ENCODE measurements around the gene ECEL1. TPM values are rescaled to one million over a fixed set of nuclear protein-coding genes. Genes with fewer than 3 reads are reported as not detected.
"Not testable (repeated sequence)": the region's sequence is repeated elsewhere in the genome, so short reads cannot be mapped to it uniquely, and the experiment has no call there.

The ECEL1 gene
- total RNA-seq, 1 donor from 2014 or later, result 14.9 TPM

DNA sequence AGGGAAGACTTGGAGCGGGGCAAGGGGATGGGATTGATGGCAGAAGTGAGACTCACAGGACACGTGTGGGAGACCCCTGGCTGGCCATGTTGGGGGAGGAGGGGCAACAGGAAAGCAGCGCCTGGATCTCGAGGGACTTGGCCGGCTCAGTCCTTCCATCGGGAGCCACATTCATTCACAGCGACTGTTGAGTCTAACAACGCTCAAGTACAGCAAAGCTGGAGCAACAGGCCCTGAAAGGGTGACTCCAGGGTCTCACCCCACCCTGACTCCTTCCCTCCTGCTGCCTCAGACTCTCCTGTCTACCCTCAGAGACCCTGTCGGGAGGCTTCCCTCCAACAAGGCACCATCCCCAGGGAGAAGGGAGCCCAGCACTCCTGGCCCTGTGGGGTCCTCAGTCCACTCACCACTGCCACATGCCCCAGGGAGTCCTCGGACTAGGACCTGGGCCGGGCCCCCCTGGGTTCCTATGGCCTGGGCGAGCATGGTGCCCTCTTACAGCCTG, 46.4 kb downstream of the ECEL1 start:
- H3K4me1 ChIP-seq, result no peaks in the 10 kb centered on the region
- H3K4me3 ChIP-seq, result no peak overlapping the region
- intact Hi-C loops (cut with DNase I), result loop anchor here (5.0 kb wide), 1 partner anchor 534 kb away; no protein-coding TSS in a partner anchor
- H3K27me3 ChIP-seq, result no peaks in the 10 kb centered on the region
- no peaks in the 10 kb centered on the region for H3K9me3 ChIP-seq
- H3K27ac ChIP-seq, result no peak overlapping the region
- TF ChIP-seq, protein P1, sequence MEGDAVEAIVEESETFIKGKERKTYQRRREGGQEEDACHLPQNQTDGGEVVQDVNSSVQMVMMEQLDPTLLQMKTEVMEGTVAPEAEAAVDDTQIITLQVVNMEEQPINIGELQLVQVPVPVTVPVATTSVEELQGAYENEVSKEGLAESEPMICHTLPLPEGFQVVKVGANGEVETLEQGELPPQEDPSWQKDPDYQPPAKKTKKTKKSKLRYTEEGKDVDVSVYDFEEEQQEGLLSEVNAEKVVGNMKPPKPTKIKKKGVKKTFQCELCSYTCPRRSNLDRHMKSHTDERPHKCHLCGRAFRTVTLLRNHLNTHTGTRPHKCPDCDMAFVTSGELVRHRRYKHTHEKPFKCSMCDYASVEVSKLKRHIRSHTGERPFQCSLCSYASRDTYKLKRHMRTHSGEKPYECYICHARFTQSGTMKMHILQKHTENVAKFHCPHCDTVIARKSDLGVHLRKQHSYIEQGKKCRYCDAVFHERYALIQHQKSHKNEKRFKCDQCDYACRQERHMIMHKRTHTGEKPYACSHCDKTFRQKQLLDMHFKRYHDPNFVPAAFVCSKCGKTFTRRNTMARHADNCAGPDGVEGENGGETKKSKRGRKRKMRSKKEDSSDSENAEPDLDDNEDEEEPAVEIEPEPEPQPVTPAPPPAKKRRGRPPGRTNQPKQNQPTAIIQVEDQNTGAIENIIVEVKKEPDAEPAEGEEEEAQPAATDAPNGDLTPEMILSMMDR (IDR thresholded peaks at IDR 0.05), result no peak
- no peaks in the 10 kb centered on the region for H3K36me3 ChIP-seq
- DNase-seq (ENCODE audit: low spot score in 2 of 2), result no peak

DNA sequence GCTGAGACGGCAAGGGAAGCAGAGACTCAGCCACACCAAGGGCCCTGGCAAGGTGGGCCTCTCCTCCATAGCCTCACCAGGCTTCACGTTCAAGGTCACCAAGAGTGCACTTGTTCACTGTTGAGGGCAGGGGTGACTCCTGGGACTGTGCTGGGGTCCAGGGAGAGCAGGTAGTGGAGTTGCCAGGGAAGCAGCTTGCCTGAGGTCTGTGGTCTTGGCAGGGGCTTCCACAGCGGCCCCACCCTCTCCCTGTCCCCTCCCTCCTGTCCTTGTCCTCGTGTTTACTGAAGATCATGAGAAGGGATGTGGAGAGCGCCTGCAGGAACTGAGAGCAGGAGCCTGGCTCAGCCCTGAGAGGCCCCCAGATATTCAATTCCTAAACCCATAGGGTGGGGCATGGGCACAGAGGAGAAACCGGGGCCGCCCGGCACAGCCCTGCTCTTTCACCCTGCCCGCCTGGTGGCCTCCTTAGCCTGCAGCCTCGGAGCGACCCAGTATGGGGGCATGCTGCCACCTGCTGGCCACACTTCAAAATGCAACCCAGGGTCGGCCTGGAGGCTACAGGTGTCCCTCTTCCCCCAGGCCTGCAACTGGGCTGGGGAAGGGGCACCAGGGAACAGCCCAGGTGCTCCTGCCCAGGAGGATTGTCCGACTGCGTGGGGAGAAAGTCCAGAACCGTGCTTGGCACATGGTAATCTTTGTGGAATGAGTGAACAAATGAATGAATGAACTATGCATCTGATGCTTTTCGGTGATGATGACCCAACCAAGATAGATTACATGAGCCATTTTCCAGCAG, 47.2 kb downstream of the ECEL1 start:
- H3K27me3 ChIP-seq, H3K4me3 ChIP-seq, H3K4me1 ChIP-seq, H3K36me3 ChIP-seq, H3K27ac ChIP-seq, H3K9me3 ChIP-seq: not testable (repeated sequence)
- peak in 1 of 2 donors; percentile 86 for DNase-seq (ENCODE audit: low spot score in 2 of 2)
- intact Hi-C loops (cut with DNase I), result loop anchor here (5.0 kb wide), 1 partner anchor 533 kb away; no protein-coding TSS in a partner anchor
- TF ChIP-seq, protein P1 (IDR thresholded peaks at IDR 0.05), result peak; percentile 71 to 88 (median 86)

DNA sequence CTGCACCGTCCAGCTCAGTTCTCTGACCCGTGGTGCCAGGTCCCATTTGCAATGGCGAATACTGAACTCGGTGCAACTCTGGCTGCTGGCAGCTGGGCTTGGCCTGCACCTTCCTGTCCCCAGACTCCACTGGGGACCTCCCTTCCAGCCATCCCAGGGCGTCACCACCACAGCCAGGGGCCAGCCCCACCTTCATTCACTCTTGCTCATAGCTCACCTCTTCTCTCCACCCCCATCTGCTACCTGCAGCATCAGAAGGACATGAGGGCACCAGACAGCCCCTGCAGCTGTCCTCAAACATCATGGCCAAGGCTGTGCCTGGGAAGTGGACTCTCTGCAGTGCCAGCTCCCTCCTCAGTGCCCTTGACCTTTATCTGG, 47.9 kb downstream of the ECEL1 start:
- Histone ChIP-seq H3K27me3 (no peaks in the 10 kb centered on the region), H3K4me3 (no peak overlapping the region), H3K4me1 (no peaks in the 10 kb centered on the region), H3K36me3 (no peaks in the 10 kb centered on the region), H3K9me3 (no peaks in the 10 kb centered on the region), H3K27ac (no peak overlapping the region)
- intact Hi-C loops (cut with DNase I), result loop anchor here (5.0 kb wide), 1 partner anchor 532 kb away; no protein-coding TSS in a partner anchor
- DNase-seq (ENCODE audit: low spot score in 2 of 2), result no peak
- TF ChIP-seq, protein P1 (IDR thresholded peaks at IDR 0.05), result peak in 1 of 3 experiments; percentile 30

DNA sequence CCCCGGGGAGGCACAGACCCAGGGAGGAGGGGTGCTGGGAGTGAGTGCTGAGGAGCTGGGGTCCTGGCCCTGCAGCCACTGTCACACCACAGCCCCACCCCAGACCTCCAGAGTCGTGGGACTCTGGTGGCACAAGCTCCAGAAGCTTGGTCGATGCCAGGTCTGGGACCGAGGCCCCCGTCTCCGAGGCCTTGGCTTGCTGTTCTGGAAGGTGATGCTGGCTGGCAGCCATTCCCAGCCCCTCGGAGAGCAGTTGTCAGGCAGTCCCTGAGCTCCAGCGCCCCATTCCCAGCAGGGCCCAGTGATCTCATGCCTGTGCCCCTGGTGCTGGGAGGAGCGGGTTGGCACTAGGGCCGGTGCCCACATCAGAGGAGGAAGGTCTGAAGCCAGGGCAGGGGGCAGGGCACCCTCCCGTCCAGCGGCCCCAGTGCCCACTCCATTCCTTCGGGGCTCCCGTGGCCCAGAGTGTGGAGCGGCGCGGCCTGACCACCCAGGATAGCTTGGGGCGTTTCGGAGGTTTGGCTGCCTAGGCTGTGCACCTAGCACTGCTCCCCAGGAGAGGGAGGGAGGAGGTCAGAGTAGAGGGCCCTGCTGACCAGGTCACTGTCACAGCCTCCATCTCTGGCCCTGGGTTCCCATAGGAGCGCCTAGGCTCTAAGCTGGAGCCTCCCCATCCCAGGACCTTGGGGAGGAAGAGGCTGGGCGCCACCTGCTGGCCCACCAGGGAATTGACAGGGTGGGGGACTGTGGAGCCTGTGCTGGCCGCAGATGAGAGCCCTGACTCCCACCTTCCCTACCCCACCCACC, 48.5 kb downstream of the ECEL1 start:
- no peaks in the 10 kb centered on the region for H3K27me3 ChIP-seq
- TF ChIP-seq, protein P1 (IDR thresholded peaks at IDR 0.05), result peak; percentile 8 to 41 (median 37)
- H3K9me3 ChIP-seq, result no peaks in the 10 kb centered on the region
- intact Hi-C loops (cut with DNase I), result no loop called here
- H3K4me1 ChIP-seq, result no peaks in the 10 kb centered on the region
- no peak overlapping the region for H3K4me3 ChIP-seq
- no peaks in the 10 kb centered on the region for H3K36me3 ChIP-seq
- no peak overlapping the region for H3K27ac ChIP-seq
- no peak for DNase-seq (ENCODE audit: low spot score in 2 of 2)

DNA sequence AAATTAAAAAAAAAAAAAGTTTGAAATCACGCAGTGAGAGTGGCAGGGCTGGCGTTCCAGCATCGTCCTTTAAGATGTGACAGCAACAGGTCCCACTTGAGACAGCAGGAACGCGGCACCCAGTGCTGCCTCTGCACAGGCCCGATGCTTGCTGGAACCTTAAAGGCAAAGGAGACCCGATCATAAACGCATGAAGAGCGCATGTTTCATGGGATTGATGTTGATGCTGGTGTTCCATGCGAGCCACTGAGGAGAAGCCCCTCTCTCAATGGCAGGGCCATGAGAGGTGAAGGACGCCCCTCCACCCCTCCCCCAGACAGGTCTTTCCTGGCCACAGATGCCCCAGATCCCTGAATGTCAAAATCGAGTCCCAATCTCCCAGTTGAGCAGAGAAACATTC, 49.5 kb downstream of the ECEL1 start:
- H3K4me3 ChIP-seq, result no peak overlapping the region
- TF ChIP-seq, protein P1 (IDR thresholded peaks at IDR 0.05), result no peak
- H3K27me3 ChIP-seq, result no peaks in the 10 kb centered on the region
- no peaks in the 10 kb centered on the region for H3K9me3 ChIP-seq
- no peaks in the 10 kb centered on the region for H3K4me1 ChIP-seq
- no peak for DNase-seq (ENCODE audit: low spot score in 2 of 2)
- no peak overlapping the region for H3K27ac ChIP-seq
- intact Hi-C loops (cut with DNase I), result no loop called here
- H3K36me3 ChIP-seq, result no peaks in the 10 kb centered on the region

Data from ascending aorta (tissue), 2 donors.